Measurements from ENCODE around the gene AKR1C3. TPM values are rescaled to one million over a fixed set of nuclear protein-coding genes. Genes with fewer than 3 reads are reported as not detected.

AKR1C3 gene
- total RNA-seq, 4 donors from 2014 or later = 31.5 to 55.8 (median 43.1) TPM

DNA sequence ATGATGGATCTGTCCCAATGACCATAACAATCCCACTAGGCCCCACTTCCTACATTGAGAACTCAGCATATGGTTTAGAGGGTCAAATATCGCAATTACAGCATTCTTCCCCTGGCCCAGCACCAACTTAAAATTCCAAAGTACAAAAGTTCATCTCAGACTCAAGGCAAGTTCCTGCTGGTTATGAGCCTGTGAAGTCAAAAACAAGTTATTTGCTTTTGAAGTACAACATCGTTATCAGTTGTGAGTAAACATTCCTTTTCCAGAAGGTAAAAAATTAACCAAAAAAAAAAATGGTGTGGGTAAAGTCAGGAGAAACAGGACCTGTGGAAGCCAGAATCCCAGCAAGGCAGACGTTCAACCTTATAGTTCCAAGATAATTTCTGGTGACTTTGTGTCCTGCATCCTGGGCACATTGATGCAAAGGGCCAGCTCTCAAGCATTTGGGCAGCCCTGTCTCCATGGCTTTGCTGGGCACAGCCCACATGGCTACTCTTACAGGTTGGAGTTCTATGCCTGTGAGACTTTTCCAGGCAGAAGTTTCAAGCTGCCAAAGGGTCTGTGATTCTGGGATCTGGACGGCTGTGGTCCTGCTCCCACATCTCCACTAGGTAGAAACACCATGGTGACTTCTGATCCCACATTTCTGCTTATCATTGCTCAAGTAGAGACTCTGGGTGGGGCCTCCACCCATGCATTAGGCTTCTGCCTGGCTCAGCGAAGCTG lies 53.2 kb downstream of the AKR1C3 start:
- Histone ChIP-seq H3K9me3 (peaks cover 0 to 5% (median 0%) of the 10 kb centered on the region in 4 donors), H3K27me3 (no peaks in the 10 kb centered on the region), H3K27ac (peak overlapping the region in 1 of 4 donors; percentile 19), H3K36me3 (no peaks in the 10 kb centered on the region), H3K4me1 (no peaks in the 10 kb centered on the region), H3K4me3 (no peak overlapping the region)
- TF ChIP-seq EP300 (IDR thresholded peaks at IDR 0.05) (no peak), POLR2A (IDR thresholded peaks at IDR 0.05) (no peak)
- TF ChIP-seq, protein P1, sequence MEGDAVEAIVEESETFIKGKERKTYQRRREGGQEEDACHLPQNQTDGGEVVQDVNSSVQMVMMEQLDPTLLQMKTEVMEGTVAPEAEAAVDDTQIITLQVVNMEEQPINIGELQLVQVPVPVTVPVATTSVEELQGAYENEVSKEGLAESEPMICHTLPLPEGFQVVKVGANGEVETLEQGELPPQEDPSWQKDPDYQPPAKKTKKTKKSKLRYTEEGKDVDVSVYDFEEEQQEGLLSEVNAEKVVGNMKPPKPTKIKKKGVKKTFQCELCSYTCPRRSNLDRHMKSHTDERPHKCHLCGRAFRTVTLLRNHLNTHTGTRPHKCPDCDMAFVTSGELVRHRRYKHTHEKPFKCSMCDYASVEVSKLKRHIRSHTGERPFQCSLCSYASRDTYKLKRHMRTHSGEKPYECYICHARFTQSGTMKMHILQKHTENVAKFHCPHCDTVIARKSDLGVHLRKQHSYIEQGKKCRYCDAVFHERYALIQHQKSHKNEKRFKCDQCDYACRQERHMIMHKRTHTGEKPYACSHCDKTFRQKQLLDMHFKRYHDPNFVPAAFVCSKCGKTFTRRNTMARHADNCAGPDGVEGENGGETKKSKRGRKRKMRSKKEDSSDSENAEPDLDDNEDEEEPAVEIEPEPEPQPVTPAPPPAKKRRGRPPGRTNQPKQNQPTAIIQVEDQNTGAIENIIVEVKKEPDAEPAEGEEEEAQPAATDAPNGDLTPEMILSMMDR (IDR thresholded peaks at IDR 0.05) = no peak
- 75 to 79% methylated on average over 5 of the region's 5 CpGs for WGBS, 2 donors
- DNase-seq (ENCODE audit: low spot score in 2 of 2) = no peak

DNA sequence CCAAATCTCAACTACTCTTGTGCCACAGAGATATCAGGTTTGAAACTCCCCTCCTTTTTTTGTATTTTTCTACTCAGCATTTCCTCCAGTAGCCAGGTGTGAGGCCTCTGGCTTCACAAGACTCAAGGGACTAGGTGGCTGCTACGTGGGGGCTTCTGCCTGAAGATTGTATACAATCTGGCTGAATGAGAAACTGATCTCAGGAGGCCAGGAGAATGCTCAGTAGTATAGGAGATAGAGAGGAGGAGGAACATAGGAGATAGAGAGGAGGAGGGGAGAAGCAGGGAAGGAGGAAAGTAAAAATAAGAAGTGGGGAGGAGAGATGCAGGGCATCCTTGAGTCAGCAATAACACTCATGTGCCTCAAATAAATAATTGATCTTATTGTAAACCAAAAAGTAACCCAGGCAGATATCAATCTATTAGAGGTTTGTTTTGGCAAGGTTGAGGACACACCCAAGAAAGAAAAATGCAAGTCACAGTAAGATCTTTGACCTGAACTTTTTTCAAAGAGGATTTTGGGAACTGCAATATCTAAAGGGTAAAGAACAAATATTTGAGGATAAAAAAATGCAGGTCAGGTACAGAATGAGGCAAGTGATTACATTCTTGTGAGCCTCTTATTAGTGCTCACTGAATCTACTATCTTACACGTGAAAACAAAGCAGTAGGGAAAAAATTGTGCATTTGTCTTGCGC lies 53.9 kb downstream of the AKR1C3 start:
- H3K27ac ChIP-seq = peak overlapping the region in 1 of 4 donors; percentile 19
- H3K4me1 ChIP-seq = no peaks in the 10 kb centered on the region
- no peak for TF ChIP-seq POLR2A (IDR thresholded peaks at IDR 0.05)
- TF ChIP-seq, protein P1 (IDR thresholded peaks at IDR 0.05) = no peak
- no peak for TF ChIP-seq EP300 (IDR thresholded peaks at IDR 0.05)
- no peaks in the 10 kb centered on the region for H3K27me3 ChIP-seq
- H3K36me3 ChIP-seq = no peaks in the 10 kb centered on the region
- no peak overlapping the region for H3K4me3 ChIP-seq
- 50 to 55% methylated on average over 3 of the region's 3 CpGs for WGBS, 2 donors
- peaks cover 0 to 5% (median 0%) of the 10 kb centered on the region in 4 donors for H3K9me3 ChIP-seq
- DNase-seq (ENCODE audit: low spot score in 2 of 2) = no peak

- no peak for DNase-seq (ENCODE audit: low spot score in 2 of 2)
- peaks cover 0 to 5% (median 0%) of the 10 kb centered on the region in 4 donors for H3K9me3 ChIP-seq
- no peak overlapping the region for H3K27ac ChIP-seq
- H3K4me3 ChIP-seq = no peak overlapping the region
- H3K27me3 ChIP-seq = no peaks in the 10 kb centered on the region
- TF ChIP-seq, protein P1 (IDR thresholded peaks at IDR 0.05) = no peak
- no peak for TF ChIP-seq POLR2A (IDR thresholded peaks at IDR 0.05)
- TF ChIP-seq EP300 (IDR thresholded peaks at IDR 0.05) = no peak
- no peaks in the 10 kb centered on the region for H3K4me1 ChIP-seq
- no peaks in the 10 kb centered on the region for H3K36me3 ChIP-seq
- 57 to 76% methylated on average over 1 of the region's 1 CpG for WGBS, 2 donors
Measured at GRCh38 chr10:5148678-5149032, 54.4 kb downstream of the AKR1C3 start.

GRCh38 chr10:5151076-5151475 lies 56.9 kb downstream of the AKR1C3 start:
- WGBS, 2 donors = 91 to 94% methylated on average over 3 of the region's 3 CpGs
- peaks cover 0 to 5% (median 0%) of the 10 kb centered on the region in 4 donors for H3K9me3 ChIP-seq
- TF ChIP-seq, protein P1 (IDR thresholded peaks at IDR 0.05) = no peak
- no peak for TF ChIP-seq EP300 (IDR thresholded peaks at IDR 0.05)
- no peak for TF ChIP-seq POLR2A (IDR thresholded peaks at IDR 0.05)
- no peaks in the 10 kb centered on the region for H3K27me3 ChIP-seq
- DNase-seq (ENCODE audit: low spot score in 2 of 2) = no peak
- H3K27ac ChIP-seq = no peak overlapping the region
- no peaks in the 10 kb centered on the region for H3K4me1 ChIP-seq
- no peaks in the 10 kb centered on the region for H3K36me3 ChIP-seq
- H3K4me3 ChIP-seq = no peak overlapping the region

DNA sequence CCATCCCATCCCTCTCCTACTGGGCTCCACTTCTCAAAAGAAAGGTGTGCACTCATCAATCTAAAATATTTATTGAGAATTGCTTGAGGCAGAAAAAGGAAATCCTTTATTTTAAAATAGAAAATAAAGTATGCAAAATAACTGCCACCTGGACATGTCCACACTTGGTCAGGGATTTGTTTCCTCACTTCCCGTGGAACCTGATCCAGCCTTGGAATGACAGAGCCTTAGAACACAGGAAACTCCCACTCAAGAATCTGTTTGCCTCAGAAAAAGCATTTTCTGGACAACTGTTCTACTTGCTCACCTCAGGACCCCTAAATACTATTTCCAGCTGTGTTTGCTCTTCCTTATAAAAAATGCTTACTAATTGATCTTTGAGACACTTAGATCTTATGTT lies 61.7 kb downstream of the AKR1C3 start:
- H3K27ac ChIP-seq = no peak overlapping the region
- 42 to 44% methylated on average over 1 of the region's 1 CpG for WGBS, 2 donors
- TF ChIP-seq, protein P1 (IDR thresholded peaks at IDR 0.05) = no peak
- TF ChIP-seq EP300 (IDR thresholded peaks at IDR 0.05) = no peak
- TF ChIP-seq POLR2A (IDR thresholded peaks at IDR 0.05) = no peak
- no peaks in the 10 kb centered on the region for H3K4me1 ChIP-seq
- peaks cover 0 to 5% (median 0%) of the 10 kb centered on the region in 4 donors for H3K9me3 ChIP-seq
- H3K4me3 ChIP-seq = no peak overlapping the region
- H3K36me3 ChIP-seq = no peaks in the 10 kb centered on the region
- DNase-seq (ENCODE audit: low spot score in 2 of 2) = no peak
- no peaks in the 10 kb centered on the region for H3K27me3 ChIP-seq
